ENCODE results near the gene GPBAR1. TPM values are rescaled to one million over a fixed set of nuclear protein-coding genes. Genes with fewer than 3 reads are reported as not detected.

The GPBAR1 gene
- total RNA-seq, 4 donors from 2014 or later, result 0.63 to 2.1 (median 1.4) TPM

- intact Hi-C loops (cut with DNase I), result loop anchor here (10.0 kb wide), 1 partner anchor 47 kb away; the partner anchor contains the start of gene GPBAR1
- DNase-seq, result peak; percentile 33 to 39
- Histone ChIP-seq H3K4me3 (replicated peaks in 1 of 3) (peak overlapping the region; percentile 86 to 99 (median 95)), H3K4me1 (peaks cover 30 to 45% of the 10 kb centered on the region in 2 donors), H3K36me3 (no peaks in the 10 kb centered on the region), H3K27ac (peak overlapping the region; percentile 82 to 95 (median 91)), H3K27me3 (no peaks in the 10 kb centered on the region), H3K9me3 (no peaks in the 10 kb centered on the region)
- no peak for TF ChIP-seq CTCF (IDR thresholded peaks at IDR 0.05)
- TF ChIP-seq POLR2A (IDR thresholded peaks at IDR 0.05), result no peak
- WGBS, 2 donors, result 2% methylated on average over 27 to 38 of the region's 47 CpGs
Measured at GRCh38 chr2:218217360-218218267, 43.2 kb upstream of the GPBAR1 start.

GRCh38 chr2:218218268-218219185 is 42.3 kb upstream of the GPBAR1 start:
- Histone ChIP-seq H3K36me3 (no peaks in the 10 kb centered on the region), H3K4me1 (peaks cover 30 to 54% of the 10 kb centered on the region in 2 donors), H3K27ac (peak overlapping the region; percentile 82 to 95 (median 91)), H3K27me3 (no peaks in the 10 kb centered on the region), H3K4me3 (replicated peaks in 1 of 3) (peak overlapping the region in 2 of 3 donors; percentile 95 to 99), H3K9me3 (no peaks in the 10 kb centered on the region)
- intact Hi-C loops (cut with DNase I), result loop anchor here (10.0 kb wide), 1 partner anchor 46 kb away; the partner anchor contains the start of gene GPBAR1
- WGBS, 2 donors, result 42 to 47% methylated on average over 4 of the region's 4 CpGs
- no peak for DNase-seq
- no peak for TF ChIP-seq CTCF (IDR thresholded peaks at IDR 0.05)
- TF ChIP-seq POLR2A (IDR thresholded peaks at IDR 0.05), result no peak

GRCh38 chr2:218219934-218220333 is 40.9 kb upstream of the GPBAR1 start:
- WGBS, 2 donors, result 65 to 67% methylated on average over 2 of the region's 2 CpGs
- DNase-seq, result no peak
- intact Hi-C loops (cut with DNase I), result loop anchor here (10.0 kb wide), 1 partner anchor 45 kb away; the partner anchor contains the start of gene GPBAR1
- Histone ChIP-seq H3K4me3 (replicated peaks in 1 of 3) (no peak overlapping the region), H3K36me3 (no peaks in the 10 kb centered on the region), H3K27me3 (no peaks in the 10 kb centered on the region), H3K9me3 (no peaks in the 10 kb centered on the region), H3K4me1 (peaks cover 30 to 54% of the 10 kb centered on the region in 2 donors), H3K27ac (no peak overlapping the region)
- no peak for TF ChIP-seq CTCF (IDR thresholded peaks at IDR 0.05)
- no peak for TF ChIP-seq POLR2A (IDR thresholded peaks at IDR 0.05)

- Histone ChIP-seq H3K9me3 (no peaks in the 10 kb centered on the region), H3K27me3 (no peaks in the 10 kb centered on the region), H3K4me1 (peaks cover 30 to 54% of the 10 kb centered on the region in 2 donors), H3K36me3 (peaks cover 0 to 6% of the 10 kb centered on the region in 2 donors), H3K4me3 (replicated peaks in 1 of 3) (no peak overlapping the region), H3K27ac (no peak overlapping the region)
- TF ChIP-seq POLR2A (IDR thresholded peaks at IDR 0.05) (no peak), CTCF (IDR thresholded peaks at IDR 0.05) (no peak)
- peak in 1 of 2 donors; percentile 3 for DNase-seq
- intact Hi-C loops (cut with DNase I), result no loop called here
- WGBS, 2 donors, result 69 to 78% methylated on average over 5 of the region's 5 CpGs
Measured at GRCh38 chr2:218221000-218221399, 39.8 kb upstream of the GPBAR1 start.

Data from thyroid gland (tissue), 4 donors.